Neural cell (in vitro differentiated cells): Measurements from ENCODE around the gene STX17. TPM values are rescaled to one million over a fixed set of nuclear protein-coding genes. Genes with fewer than 3 reads are reported as not detected.

Source experiments
- H2AFZ ChIP-seq: fragments of 200-600, 300-800 bp; sonication (generic), shearing (Covaris generic); 2 replicates; pipeline ENCODE4 v1.6.0; 2014; ENCODE audit warnings: low read depth, mild to moderate bottlenecking, antibody characterized with exemption, low read length, moderate library complexity
- H3F3A ChIP-seq: fragments of 200-600 bp; shearing (Covaris generic); 2 replicates; pipeline ENCODE4 v1.6.1; 2016; ENCODE audit warnings: mild to moderate bottlenecking, moderate library complexity, mixed read lengths, antibody characterized with exemption, low read length; ENCODE audit not compliant: insufficient read depth, poor library complexity, severe bottlenecking
- H3K27ac ChIP-seq: fragments of 200-600, 300-800 bp; sonication (generic), shearing (Covaris generic); 2 replicates; pipeline ENCODE4 v1.5.1; 2014; ENCODE audit warnings: mild to moderate bottlenecking, low read length, moderate library complexity
- H3K27me3 ChIP-seq: fragments of 300-800, 200-600 bp; sonication (generic), shearing (Covaris generic); 2 replicates; pipeline ENCODE4 v1.6.0; 2014; ENCODE audit warnings: mild to moderate bottlenecking, low read depth, low read length, moderate library complexity; ENCODE audit not compliant: insufficient read depth
- H3K36me3 ChIP-seq: fragments of 300-800, 200-600 bp; sonication (generic), shearing (Covaris generic); 2 replicates; pipeline ENCODE4 v1.5.1; 2014; ENCODE audit warnings: mild to moderate bottlenecking, antibody characterized with exemption, low read length, moderate library complexity; ENCODE audit not compliant: insufficient read depth
- H3K4me2 ChIP-seq: fragments of 300-800, 200-600 bp; sonication (generic), shearing (Covaris generic); 2 replicates; pipeline ENCODE4 v1.6.0; 2014; ENCODE audit warnings: mild to moderate bottlenecking, low read length
- H3K4me3 ChIP-seq: fragments of 300-800, 200-600 bp; sonication (generic), shearing (Covaris generic); 2 replicates; pipeline ENCODE4 v1.5.1; 2014; ENCODE audit warnings: mild to moderate bottlenecking, low read length, moderate library complexity
- H3K79me2 ChIP-seq: fragments of 200-600 bp; shearing (Covaris generic); replicated peaks from 2 replicates; pipeline ENCODE4 v1.6.0; 2014; ENCODE audit warnings: mild to moderate bottlenecking, low read length, moderate library complexity; ENCODE audit not compliant: insufficient read depth
- H3K9ac ChIP-seq: fragments of 300-800, 200-600 bp; sonication (generic), shearing (Covaris generic); 2 replicates; pipeline ENCODE4 v1.6.1; 2016; ENCODE audit warnings: mild to moderate bottlenecking, low read length, mixed read lengths
- H3K9me2 ChIP-seq: fragments of 200-600 bp; shearing (Covaris generic); 2 replicates; pipeline ENCODE4 v1.6.1; 2016; ENCODE audit warnings: mild to moderate bottlenecking, low read length, mixed read lengths; ENCODE audit not compliant: insufficient read depth
- H3K9me3 ChIP-seq: fragments of 200-600, 300-800 bp; sonication (generic), shearing (Covaris generic); 2 replicates; pipeline ENCODE4 v1.6.1; 2016; ENCODE audit warnings: mild to moderate bottlenecking, mixed run types, low read length, moderate library complexity, mixed read lengths
- H4K20me1 ChIP-seq: fragments of 200-600 bp; shearing (Covaris generic); 2 replicates; pipeline ENCODE4 v1.6.1; 2016; ENCODE audit warnings: mild to moderate bottlenecking, mixed run types; ENCODE audit not compliant: insufficient read depth
- CTCF ChIP-seq: fragments of 450-650 bp; IDR thresholded peaks from 2 replicates; pipeline ENCODE4 v1.5.1; 2014; ENCODE audit warnings: antibody characterized with exemption, mild to moderate bottlenecking, moderate library complexity; ENCODE audit not compliant: poor library complexity, severe bottlenecking
- EP300 ChIP-seq: fragments of 450-650 bp; conservative IDR thresholded peaks from 2 replicates; pipeline ENCODE4 v1.6.1; 2014; ENCODE audit warnings: antibody characterized with exemption, mild to moderate bottlenecking, moderate library complexity; ENCODE audit not compliant: poor library complexity, severe bottlenecking
- EZH2 ChIP-seq: fragments of 200-600, 300-800 bp; shearing (Covaris generic), sonication (generic); IDR thresholded peaks from 2 replicates; pipeline ENCODE4 v1.6.1; 2014; ENCODE audit warnings: antibody characterized with exemption, low read length, borderline replicate concordance, mild to moderate bottlenecking; ENCODE audit not compliant: insufficient read depth, poor library complexity, severe bottlenecking
- MXI1 ChIP-seq: fragments of 450-650 bp; conservative IDR thresholded peaks from 2 replicates; pipeline ENCODE4 v1.6.1; 2014; ENCODE audit warnings: antibody characterized with exemption, mild to moderate bottlenecking; ENCODE audit not compliant: poor library complexity, severe bottlenecking
- POLR2AphosphoS5 ChIP-seq: IDR thresholded peaks from 2 replicates; pipeline ENCODE4 v1.6.1; 2012
- RAD21 ChIP-seq: fragments of 450-650 bp; conservative IDR thresholded peaks from 2 replicates; pipeline ENCODE4 v1.6.1; 2014; ENCODE audit warnings: antibody characterized with exemption, mild to moderate bottlenecking, moderate library complexity
- REST ChIP-seq: IDR thresholded peaks from 2 replicates; pipeline ENCODE4 v1.6.1; 2012; ENCODE audit warnings: borderline replicate concordance
- SMC3 ChIP-seq: fragments of 450-650 bp; conservative IDR thresholded peaks from 2 replicates; pipeline ENCODE4 v1.6.1; 2014; ENCODE audit warnings: antibody characterized with exemption, mild to moderate bottlenecking, moderate library complexity; ENCODE audit not compliant: poor library complexity
- TAF1 ChIP-seq: IDR thresholded peaks from 2 replicates; pipeline ENCODE4 v1.6.1; 2012; ENCODE audit warnings: low read depth
- polyA plus RNA-seq: library from polyadenylated mRNA; depleted of rRNA; stranded (reverse); fragments of >200 nt; gene quantifications from 2 replicates; pipeline ENCODE4 v1.2.3, GENCODE V29; 2014

STX17 gene
- polyA plus RNA-seq, 1 donor from 2014 or later, result 3.3 TPM

GRCh38 chr9:100012279-100012678 lies 105.8 kb downstream of the STX17 start:
- H3K27me3 ChIP-seq, result no peaks in the 10 kb centered on the region
- H3K4me3 ChIP-seq, result no peak overlapping the region
- no peaks in the 10 kb centered on the region for H3K9me3 ChIP-seq
- H3K79me2 ChIP-seq, result no peaks in the 10 kb centered on the region
- H3K9me2 ChIP-seq, result no peaks in the 10 kb centered on the region
- no peaks in the 10 kb centered on the region for H3K36me3 ChIP-seq
- no peak overlapping the region for H2AFZ ChIP-seq
- no peaks in the 10 kb centered on the region for H3F3A ChIP-seq
- H3K27ac ChIP-seq, result no peak overlapping the region
- no peaks in the 10 kb centered on the region for H4K20me1 ChIP-seq
- TF ChIP-seq RAD21 (no peak), REST (no peak), POLR2AphosphoS5 (no peak), EP300 (no peak), SMC3 (no peak), MXI1 (no peak), EZH2 (no peak), TAF1 (no peak), CTCF (no peak)
- H3K9ac ChIP-seq, result no peak overlapping the region
- no peak overlapping the region for H3K4me2 ChIP-seq

GRCh38 chr9:100013573-100013972 lies 107.1 kb downstream of the STX17 start:
- no peak for TF ChIP-seq TAF1
- no peak for TF ChIP-seq SMC3
- no peak for TF ChIP-seq EP300
- no peak for TF ChIP-seq REST
- no peak for TF ChIP-seq CTCF
- no peak for TF ChIP-seq RAD21
- no peak for TF ChIP-seq EZH2
- TF ChIP-seq POLR2AphosphoS5, result no peak
- no peak for TF ChIP-seq MXI1
- H2AFZ ChIP-seq, result no peak overlapping the region
- H3K79me2 ChIP-seq, result no peaks in the 10 kb centered on the region
- no peaks in the 10 kb centered on the region for H3F3A ChIP-seq
- no peaks in the 10 kb centered on the region for H3K36me3 ChIP-seq
- H3K27me3 ChIP-seq, result no peaks in the 10 kb centered on the region
- H3K9ac ChIP-seq, result no peak overlapping the region
- H3K4me3 ChIP-seq, result no peak overlapping the region
- H4K20me1 ChIP-seq, result no peaks in the 10 kb centered on the region
- H3K4me2 ChIP-seq, result no peak overlapping the region
- no peaks in the 10 kb centered on the region for H3K9me2 ChIP-seq
- no peaks in the 10 kb centered on the region for H3K9me3 ChIP-seq
- no peak overlapping the region for H3K27ac ChIP-seq
